SKM-1 treated with dmso at 0.1 percent for 144 hours (cell line): ENCODE results near the gene EIF3I.

Experiments
- DNase-seq: peaks from one replicate; lab custom pipeline; 2025; ENCODE audit not compliant: unreplicated experiment; lab: John Stamatoyannopoulos, UW

EIF3I gene

GRCh38 chr1:32221980-32222755 lies at the start of gene EIF3I, which contains the start of gene TMEM234:
Gene EIF3I, plus strand, starts transcription at chr1:32222407. Its CDS starts 35 bp downstream, at chr1:32222442.
Gene TMEM234, minus strand, starts transcription at chr1:32222353. Its CDS starts 31 bp downstream, at chr1:32222322.
- peak; percentile 90 for DNase-seq

GRCh38 chr1:32172621-32173245 lies 49.5 kb upstream of the EIF3I start:
- DNase-seq: no peak

DNA sequence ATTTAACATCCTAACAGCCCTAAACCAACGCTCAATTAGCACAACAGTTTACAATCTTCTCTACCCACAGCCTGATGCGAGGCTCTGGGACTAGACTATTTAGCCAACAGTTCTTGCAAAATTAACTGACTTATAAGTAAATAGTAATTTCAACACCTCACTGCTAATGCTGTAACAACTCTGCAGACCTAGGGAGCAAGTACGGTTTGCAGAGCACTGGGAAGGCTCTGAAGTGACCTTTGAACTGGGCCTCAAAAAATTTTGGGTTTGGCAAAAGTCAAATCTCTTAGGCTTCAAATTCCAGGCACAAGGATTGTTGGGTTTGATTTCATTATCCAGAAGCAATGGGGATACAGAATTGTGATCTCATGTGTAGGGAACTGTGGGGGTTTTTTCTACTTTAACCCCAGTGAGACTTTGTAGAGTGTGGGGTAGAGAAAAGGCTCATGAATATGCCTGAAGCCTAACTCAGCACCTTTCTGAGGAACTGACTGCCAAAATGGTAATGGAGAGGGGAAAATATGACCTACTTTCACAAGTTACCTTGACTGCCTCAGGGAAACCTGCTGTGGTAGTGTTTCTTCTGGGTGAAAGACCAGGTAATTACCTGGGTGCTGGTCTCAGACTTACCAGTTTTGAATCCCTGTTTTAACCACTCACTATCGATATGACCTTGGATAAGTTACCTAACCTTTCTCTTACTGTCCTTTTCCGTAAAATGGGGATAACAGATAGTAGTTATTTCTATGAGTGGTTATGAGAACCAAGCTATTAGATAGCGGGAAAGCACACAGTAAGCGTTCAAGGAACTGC lies 43.6 kb upstream of the EIF3I start:
- peak; percentile 62 for DNase-seq

GRCh38 chr1:32179193-32179442 lies 43.1 kb upstream of the EIF3I start:
- DNase-seq: no peak

DNA sequence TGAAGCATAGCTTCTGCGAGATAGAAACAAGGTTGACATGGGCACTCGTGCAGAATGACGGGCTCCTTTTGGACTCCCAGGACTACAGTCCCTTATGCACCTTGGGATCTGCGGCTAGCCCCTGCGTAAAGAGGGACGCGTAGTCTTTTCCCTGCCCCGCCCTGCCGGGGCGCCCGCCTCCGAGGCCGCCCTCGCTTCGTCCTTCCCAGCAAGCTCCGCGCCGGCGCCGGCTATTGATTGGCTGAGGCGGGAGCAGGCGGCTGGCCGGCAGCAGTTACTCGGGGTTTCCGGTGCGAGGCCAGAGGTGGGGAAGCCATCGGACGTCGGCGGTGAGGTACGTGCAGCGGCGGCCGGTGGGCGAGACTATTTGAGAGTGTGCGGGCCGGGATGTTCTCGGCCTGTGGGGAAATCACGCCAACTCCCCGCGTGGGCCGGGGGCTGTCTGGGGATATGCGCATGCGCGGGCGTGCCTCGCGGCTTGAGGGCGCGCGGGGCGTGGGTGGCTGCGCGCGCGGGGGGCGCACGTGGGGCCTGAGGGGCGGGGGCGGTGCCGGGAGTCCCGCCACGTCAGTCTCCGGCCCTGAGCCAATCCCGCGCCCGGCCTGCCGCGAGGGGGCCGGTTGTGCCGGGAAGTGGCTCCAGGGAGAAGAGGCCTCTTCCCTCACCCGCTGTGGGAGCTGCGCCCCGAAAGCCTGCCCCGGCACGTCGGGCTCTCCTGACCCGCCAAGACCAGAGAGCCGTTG lies 42.6 kb upstream of the EIF3I start, which contains the start of gene TXLNA:
Gene TXLNA, plus strand, starts transcription at position 233 of the 743 bp plus-strand sequence. CDS start 671 bp downstream, outside the sequence.
- peak; percentile 93 for DNase-seq

DNA sequence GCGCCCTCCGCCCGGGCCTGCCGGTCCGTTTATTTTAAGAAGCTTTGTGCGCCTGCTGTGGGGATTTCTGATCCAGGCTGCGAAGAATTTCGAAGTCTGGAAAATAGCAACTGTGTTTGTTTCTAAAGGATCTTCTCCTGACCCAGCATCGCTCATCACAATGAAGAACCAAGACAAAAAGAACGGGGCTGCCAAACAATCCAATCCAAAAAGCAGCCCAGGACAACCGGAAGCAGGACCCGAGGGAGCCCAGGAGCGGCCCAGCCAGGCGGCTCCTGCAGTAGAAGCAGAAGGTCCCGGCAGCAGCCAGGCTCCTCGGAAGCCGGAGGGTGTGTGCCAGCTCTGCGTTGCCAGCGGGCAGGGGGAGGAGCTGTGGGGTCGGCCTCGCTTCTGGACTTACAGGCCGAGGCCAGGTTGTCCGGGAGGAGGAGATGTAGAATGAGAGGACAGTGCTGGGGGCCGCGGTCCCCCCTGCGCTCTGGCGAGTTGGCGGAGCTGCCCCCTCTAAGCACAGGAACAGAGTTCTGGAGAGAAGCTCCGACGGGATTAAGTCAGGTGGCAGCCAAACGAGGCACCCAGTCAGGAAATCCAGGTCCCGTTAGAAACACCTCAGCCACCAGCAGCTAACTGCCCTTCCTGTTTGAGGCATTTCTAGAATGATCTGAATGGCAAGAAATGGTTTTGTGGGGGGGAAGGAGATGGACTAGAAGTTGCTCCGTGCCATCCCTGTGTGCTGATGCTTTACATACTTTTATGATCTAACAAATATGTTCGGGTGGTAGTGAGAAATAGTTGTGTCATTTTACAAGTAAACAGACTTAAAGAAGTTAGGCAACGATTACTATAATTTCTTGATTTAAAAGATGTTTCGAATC lies 41.8 kb upstream of the EIF3I start:
- DNase-seq: no peak

GRCh38 chr1:32181065-32181464 lies 41.1 kb upstream of the EIF3I start:
- DNase-seq: no peak

DNA sequence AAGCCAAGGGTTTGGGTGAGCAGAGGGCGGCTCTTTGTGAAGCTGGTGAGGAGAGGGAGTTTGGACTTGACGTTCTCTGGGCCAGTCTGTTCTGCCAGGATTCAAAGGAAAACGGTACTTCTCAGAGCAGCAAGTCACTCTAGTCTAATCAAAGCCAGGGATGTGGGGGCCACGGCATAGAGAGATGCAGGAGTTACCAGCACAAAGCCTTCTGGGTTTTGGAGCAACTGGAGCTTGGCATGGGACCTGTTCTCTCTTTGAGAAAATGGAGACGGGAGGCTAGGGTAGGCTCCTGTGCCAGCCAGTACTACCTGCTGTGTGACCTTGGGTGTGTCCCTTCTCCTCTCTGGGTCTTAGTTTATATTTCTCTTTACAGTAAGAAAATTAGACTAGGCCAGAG lies 40.6 kb upstream of the EIF3I start:
- DNase-seq: no peak

DNA sequence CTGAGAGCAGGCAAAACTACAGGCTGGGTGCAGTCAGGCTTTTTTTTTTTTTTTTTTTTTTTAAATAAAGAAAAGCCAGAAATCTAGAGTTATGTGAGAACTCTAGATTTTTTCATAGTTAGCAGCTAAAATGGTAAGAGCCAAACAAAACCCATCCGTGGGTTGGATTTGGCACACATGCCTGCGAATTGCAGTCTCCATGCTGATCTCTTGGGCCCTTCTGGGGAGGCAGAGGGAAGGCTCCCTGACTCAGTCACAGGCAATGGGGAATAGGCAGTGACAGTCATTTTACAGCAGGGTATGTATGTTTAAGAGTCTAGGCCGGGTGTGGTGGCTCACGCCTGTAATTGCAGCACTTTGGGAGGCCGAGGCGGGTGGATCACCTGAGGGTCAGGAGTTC lies 40.1 kb upstream of the EIF3I start:
- DNase-seq: no peak

GRCh38 chr1:32184650-32185049 lies 37.6 kb upstream of the EIF3I start:
- no peak for DNase-seq

- no peak for DNase-seq
Observed at GRCh38 chr1:32186077-32186476, 36.1 kb upstream of the EIF3I start.

DNA sequence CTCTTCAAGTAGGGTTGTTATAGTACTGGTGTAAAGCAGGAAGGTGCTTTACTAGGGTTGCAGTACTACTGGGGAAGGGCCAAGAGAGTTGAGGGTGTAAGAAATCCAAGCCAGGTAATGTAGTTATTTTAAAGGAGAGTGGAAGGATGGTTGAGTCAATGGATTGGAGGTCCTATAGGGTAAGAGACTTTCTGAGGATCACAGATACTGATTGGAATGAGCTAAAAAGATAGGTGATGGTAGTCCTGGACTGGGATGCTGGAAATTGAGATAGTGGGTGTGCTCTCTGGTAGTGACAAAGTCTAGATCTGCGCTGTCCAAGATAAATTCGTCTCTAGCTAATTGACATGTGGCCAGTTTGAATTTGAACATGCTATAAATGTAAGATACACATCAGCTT lies 35.7 kb upstream of the EIF3I start:
- no peak for DNase-seq

DNA sequence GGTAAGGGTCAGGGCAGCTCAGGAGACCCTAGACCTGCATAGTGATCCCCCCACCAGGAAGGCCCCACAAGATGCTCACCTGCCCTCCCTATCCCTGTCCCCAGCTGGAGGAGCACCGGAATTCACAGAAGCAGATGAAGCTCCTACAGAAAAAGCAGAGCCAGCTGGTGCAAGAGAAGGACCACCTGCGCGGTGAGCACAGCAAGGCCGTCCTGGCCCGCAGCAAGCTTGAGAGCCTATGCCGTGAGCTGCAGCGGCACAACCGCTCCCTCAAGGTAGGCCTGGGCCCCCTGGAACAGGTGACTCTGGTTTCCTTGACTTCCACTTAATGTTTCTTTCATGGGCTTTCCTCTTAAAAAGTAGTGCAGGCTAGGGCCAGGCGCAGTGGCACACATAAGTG lies 34.4 kb upstream of the EIF3I start:
- DNase-seq: no peak

DNA sequence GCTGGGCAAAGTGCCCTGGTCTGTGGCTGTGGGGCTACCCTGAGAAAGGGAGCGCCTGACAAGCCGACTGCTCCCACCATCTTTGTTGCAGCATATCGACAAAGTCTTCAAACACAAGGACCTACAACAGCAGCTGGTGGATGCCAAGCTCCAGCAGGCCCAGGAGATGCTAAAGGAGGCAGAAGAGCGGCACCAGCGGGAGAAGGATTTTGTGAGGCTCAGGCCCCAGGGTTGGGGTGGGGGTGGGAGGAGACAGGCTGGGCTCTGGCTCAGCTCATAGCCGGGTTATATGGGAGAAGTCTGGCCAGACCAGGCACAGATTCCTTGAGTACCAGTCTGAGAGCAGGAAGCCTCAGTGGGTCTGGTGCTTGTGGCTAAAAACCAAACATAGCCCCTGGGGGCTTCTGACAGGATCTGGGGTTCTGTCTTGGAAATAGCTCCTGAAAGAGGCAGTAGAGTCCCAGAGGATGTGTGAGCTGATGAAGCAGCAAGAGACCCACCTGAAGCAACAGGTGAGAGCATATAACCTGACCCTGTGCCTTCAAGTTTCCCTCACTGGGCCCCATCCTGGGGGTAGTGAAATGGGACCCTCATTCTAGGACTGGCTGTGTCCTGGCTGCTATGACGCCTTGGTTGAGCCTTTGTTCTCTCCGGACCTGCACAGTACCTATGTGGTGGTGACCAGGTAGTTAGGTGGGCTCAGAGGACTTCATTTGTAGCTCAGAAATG lies 29.8 kb upstream of the EIF3I start:
- no peak for DNase-seq

GRCh38 chr1:32194984-32195383 lies 27.2 kb upstream of the EIF3I start:
- DNase-seq: no peak

DNA sequence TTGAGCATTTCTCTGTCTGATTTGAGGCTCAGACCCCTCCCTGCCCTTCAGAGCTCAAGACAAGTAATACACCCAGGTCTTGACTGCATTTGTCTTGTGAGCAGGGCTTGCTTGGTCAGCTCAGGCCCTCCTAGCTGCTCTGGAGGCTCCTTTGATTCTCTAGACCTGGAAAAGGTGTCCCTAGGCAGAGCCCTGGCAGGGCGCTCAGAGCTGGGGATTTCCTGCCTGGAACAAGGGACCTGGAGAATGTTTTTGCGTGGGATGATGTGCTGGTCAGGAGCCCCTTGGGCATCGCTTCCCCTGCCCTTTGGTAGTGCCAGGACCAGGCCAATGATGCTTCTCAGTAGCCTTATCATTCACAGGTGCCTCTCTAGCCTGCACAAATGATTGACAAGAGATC lies 26.7 kb upstream of the EIF3I start:
- DNase-seq: no peak

DNA sequence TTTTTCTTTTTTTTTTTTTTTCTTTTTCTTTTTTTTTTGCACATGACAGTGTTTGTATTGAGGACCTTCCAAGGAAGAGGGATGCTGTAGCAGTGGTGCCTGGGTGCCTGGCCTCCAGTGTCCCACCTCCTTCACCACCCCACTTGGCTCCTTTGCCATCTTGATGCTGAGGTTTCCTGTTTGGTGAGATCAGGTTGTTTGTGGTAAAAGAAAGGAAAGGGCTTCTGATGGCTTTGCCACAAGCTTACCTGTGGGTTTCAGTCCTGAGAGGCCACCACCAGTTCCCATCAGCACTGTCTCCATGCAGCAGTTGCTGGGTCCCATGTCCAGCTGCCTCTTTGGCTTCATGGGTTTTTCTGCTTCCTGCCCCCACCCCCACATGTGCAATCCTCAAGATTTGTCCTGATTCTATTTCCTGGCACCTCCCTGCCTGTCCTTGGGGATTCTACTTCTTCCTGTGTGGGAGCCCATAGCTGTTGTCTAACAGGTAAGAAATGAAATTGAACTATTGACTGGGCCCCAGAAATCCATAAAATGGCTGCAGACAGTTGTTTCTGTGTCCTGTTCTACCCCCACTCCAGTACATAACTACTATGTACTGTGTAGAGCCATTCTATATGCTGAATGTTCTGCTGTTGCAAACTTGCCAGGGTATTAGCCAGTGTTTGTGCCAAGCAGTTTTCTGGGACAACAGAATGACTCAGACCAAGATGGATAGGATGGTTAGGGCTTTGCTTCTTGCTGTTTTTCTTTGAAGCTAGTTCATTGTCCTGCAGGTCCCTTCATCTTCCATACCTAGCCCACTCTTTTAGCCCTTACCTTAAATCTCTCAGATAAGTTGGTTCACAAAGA lies 26.0 kb upstream of the EIF3I start:
- DNase-seq: no peak

DNA sequence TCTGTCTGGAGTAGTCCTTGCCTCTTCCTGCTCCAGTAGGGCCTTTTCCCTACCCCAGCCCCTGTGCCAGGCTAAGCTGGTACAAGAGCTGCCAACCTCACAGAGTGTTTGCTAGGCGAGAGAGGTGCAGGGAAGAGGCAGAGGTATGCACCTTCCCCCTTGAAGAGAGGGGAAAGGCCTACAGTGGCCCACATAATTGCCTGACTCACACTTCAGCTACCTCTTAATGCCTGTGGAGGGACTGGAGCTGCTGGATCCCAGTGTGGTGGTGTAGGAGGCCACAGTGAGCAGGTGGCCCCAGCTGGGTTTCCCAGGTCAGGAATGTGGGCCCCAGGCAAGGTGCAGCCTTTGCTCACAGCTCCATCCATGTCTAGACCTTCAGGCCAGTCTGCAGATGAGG lies 25.1 kb upstream of the EIF3I start:
- DNase-seq: no peak

- DNase-seq: no peak
Observed at GRCh38 chr1:32197837-32198236, 24.4 kb upstream of the EIF3I start.
